ENCODE measurements around the gene LARP6. TPM values are rescaled to one million over a fixed set of nuclear protein-coding genes. Genes with fewer than 3 reads are reported as not detected.

Gene LARP6
- total RNA-seq, 1 donor from 2014 or later: 28.8 TPM

- no peak for DNase-seq (ENCODE audit: low read depth)
- TF ChIP-seq CTCF (conservative IDR thresholded peaks at IDR 0.05; ENCODE audit: low read depth, low read length): no peak
- no peak overlapping the region for H3K4me3 ChIP-seq (ENCODE audit: low read depth, low read length)
Measured at GRCh38 chr15:70829371-70830166, 24.4 kb downstream of the LARP6 start.

- no peak for DNase-seq (ENCODE audit: low read depth)
- no peak for TF ChIP-seq CTCF (conservative IDR thresholded peaks at IDR 0.05; ENCODE audit: low read depth, low read length)
- H3K4me3 ChIP-seq (ENCODE audit: low read depth, low read length): no peak overlapping the region
Measured at GRCh38 chr15:70827721-70828120, 26.2 kb downstream of the LARP6 start.

- no peak for DNase-seq (ENCODE audit: low read depth)
- no peak for TF ChIP-seq CTCF (conservative IDR thresholded peaks at IDR 0.05; ENCODE audit: low read depth, low read length)
- H3K4me3 ChIP-seq (ENCODE audit: low read depth, low read length): no peak overlapping the region
Measured at GRCh38 chr15:70826634-70827033, 27.3 kb downstream of the LARP6 start.

- H3K4me3 ChIP-seq (ENCODE audit: low read depth, low read length): no peak overlapping the region
- no peak for DNase-seq (ENCODE audit: low read depth)
- TF ChIP-seq CTCF (conservative IDR thresholded peaks at IDR 0.05; ENCODE audit: low read depth, low read length): no peak
Measured at GRCh38 chr15:70825841-70826240, 28.1 kb downstream of the LARP6 start.

GRCh38 chr15:70823196-70823595 lies 30.8 kb downstream of the LARP6 start:
- TF ChIP-seq CTCF (conservative IDR thresholded peaks at IDR 0.05; ENCODE audit: low read depth, low read length): no peak
- no peak overlapping the region for H3K4me3 ChIP-seq (ENCODE audit: low read depth, low read length)
- DNase-seq (ENCODE audit: low read depth): no peak

- no peak for DNase-seq (ENCODE audit: low read depth)
- no peak overlapping the region for H3K4me3 ChIP-seq (ENCODE audit: low read depth, low read length)
- no peak for TF ChIP-seq CTCF (conservative IDR thresholded peaks at IDR 0.05; ENCODE audit: low read depth, low read length)
Measured at GRCh38 chr15:70820214-70820613, 33.7 kb downstream of the LARP6 start.

GRCh38 chr15:70818580-70818979 lies 35.4 kb downstream of the LARP6 start:
- no peak for TF ChIP-seq CTCF (conservative IDR thresholded peaks at IDR 0.05; ENCODE audit: low read depth, low read length)
- no peak for DNase-seq (ENCODE audit: low read depth)
- no peak overlapping the region for H3K4me3 ChIP-seq (ENCODE audit: low read depth, low read length)
